Ovary (tissue), 9 donors: ENCODE measurements around the gene FBXL13. TPM values are rescaled to one million over a fixed set of nuclear protein-coding genes. Genes with fewer than 3 reads are reported as not detected.

Experiments
- DNase-seq, 5 donors: peaks; one replicate each; pipeline ENCODE4 v3.0.0-alpha.2; 2019 to 2020
- H3K27ac ChIP-seq, 2 donors: fragments of 200-600 bp; one replicate each; pipeline versions ENCODE4 v1.5.1 to v1.8.0; 2019 to 2022
- H3K27me3 ChIP-seq: fragments of 200-600 bp; one replicate; pipeline ENCODE4 v1.8.0; 2022
- H3K36me3 ChIP-seq: fragments of 200-600 bp; sonication (generic); one replicate; pipeline ENCODE4 v1.5.1; 2019
- H3K4me1 ChIP-seq: one replicate; pipeline ENCODE4 v1.8.1; 2013; ENCODE audit warnings: mild to moderate bottlenecking, moderate library complexity; ENCODE audit not compliant: insufficient read depth
- H3K4me3 ChIP-seq: fragments of 200-600 bp; sonication (generic); one replicate; pipeline ENCODE4 v1.5.1; 2017
- H3K9me3 ChIP-seq, 2 donors: fragments of 200-600 bp in 1 of 2; sonication (generic) in 1 of 2; one replicate each; pipeline versions ENCODE4 v1.5.1 to v1.8.1; 2013 to 2019; ENCODE audit warnings: mild to moderate bottlenecking in 1 of 2, moderate library complexity in 1 of 2
- EP300 ChIP-seq: sonication (generic); formaldehyde crosslinking; IDR thresholded peaks from one replicate; pipeline ENCODE4 v1.6.1; 2017; ENCODE audit warnings: antibody characterized with exemption
- POLR2A ChIP-seq: fragments of 450-650 bp; IDR thresholded peaks from one replicate; pipeline ENCODE4 v1.6.1; 2017; ENCODE audit warnings: antibody characterized with exemption, mild to moderate bottlenecking, moderate library complexity
- WGBS, 3 donors: extraction: QIAGEN DNeasy Blood & Tissue Kit in 1 of 3; methylation state at CpG; one replicate each; pipeline versions ENCODE4 v1.1.5 to v1.1.7; 2013 to 2017; 5-methylcytosine and 5-hydroxymethylcytosine counted together
- intact Hi-C, 4 donors: fragments of 100-400 bp; cut with DNase I; formaldehyde crosslinking; loops; one replicate each; pipeline versions ENCODE4 v1.11.0 to v1.15.1; 2022 to 2023
- polyA plus RNA-seq, 2 donors: library from polyadenylated mRNA; stranded (reverse); fragments of 200-250 nt in 1 of 2; fragments of 350-450 nt in 1 of 2; fragmentation: Illumina TruSeq in 1 of 2; extraction: RNeasy Lipid Tissue Mini Kit (QIAGEN cat#74804) in 1 of 2; gene quantifications; one replicate each; pipeline ENCODE4 v1.2.3, GENCODE V29; 2013 to 2014
- total RNA-seq, 7 donors: library from RNA; depleted of rRNA in 2 of 7; stranded (reverse); fragments of >200 nt in 2 of 7; fragmentation: NEBNext Ultra II Directional in 3 of 7; extraction: Animal tissue kit (Norgen Biotek cat#: 25700) in 3 of 7; gene quantifications; one replicate each; pipeline versions ENCODE4 v1.1.0 to v1.2.4, GENCODE V29; 2016 to 2023
- TF ChIP-seq, protein P1 (sequence below), 3 donors: fragments of 450-650 bp in 2 of 3; fragments of 200-600 bp in 1 of 3; IDR thresholded peaks; one replicate each; pipeline versions ENCODE4 v1.5.1 to v1.8.0; 2016 to 2022; ENCODE audit warnings: antibody characterized with exemption in 3 of 3, mild to moderate bottlenecking in 1 of 3
- donor health status: DM: no; HTN: no; CAD: no; lungs with moderate emphysema.
- donor health status: DM: no; HTN: no; CAD: no.
- donor health status: Bipolar disorder and iron deficiency.
- donor health status: DM: yes; HTN: yes; CAD: no.
- donor health status: DM: no; HTN: no; CAD: no.
- donor health status: DM: yes; HTN: yes; CAD: no.

Gene FBXL13
- total and polyA plus RNA-seq, 9 donors, result 1.1 to 13.3 (median 6.0) TPM

DNA sequence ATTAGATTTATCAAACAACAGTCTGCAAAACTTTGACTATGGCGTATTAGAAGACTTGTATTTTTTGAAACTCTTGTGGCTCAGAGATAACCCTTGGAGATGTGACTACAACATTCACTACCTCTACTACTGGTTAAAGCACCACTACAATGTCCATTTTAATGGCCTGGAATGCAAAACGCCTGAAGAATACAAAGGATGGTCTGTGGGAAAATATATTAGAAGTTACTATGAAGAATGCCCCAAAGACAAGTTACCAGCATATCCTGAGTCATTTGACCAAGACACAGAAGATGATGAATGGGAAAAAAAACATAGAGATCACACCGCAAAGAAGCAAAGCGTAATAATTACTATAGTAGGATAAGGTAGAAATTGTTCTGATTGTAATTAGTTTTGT lies 130.4 kb downstream of the FBXL13 start:
- H3K36me3 ChIP-seq, result no peaks in the 10 kb centered on the region
- H3K4me1 ChIP-seq, result peaks cover 8% of the 10 kb centered on the region
- H3K9me3 ChIP-seq, result no peaks in the 10 kb centered on the region
- WGBS, 3 donors, result 96 to 97% (median 97%) methylated on average over 4 of the region's 4 CpGs
- H3K4me3 ChIP-seq, result no peak overlapping the region
- TF ChIP-seq, protein P1, sequence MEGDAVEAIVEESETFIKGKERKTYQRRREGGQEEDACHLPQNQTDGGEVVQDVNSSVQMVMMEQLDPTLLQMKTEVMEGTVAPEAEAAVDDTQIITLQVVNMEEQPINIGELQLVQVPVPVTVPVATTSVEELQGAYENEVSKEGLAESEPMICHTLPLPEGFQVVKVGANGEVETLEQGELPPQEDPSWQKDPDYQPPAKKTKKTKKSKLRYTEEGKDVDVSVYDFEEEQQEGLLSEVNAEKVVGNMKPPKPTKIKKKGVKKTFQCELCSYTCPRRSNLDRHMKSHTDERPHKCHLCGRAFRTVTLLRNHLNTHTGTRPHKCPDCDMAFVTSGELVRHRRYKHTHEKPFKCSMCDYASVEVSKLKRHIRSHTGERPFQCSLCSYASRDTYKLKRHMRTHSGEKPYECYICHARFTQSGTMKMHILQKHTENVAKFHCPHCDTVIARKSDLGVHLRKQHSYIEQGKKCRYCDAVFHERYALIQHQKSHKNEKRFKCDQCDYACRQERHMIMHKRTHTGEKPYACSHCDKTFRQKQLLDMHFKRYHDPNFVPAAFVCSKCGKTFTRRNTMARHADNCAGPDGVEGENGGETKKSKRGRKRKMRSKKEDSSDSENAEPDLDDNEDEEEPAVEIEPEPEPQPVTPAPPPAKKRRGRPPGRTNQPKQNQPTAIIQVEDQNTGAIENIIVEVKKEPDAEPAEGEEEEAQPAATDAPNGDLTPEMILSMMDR (IDR thresholded peaks at IDR 0.05), result no peak
- TF ChIP-seq POLR2A (no peak), EP300 (no peak)
- DNase-seq, result no peak
- H3K27ac ChIP-seq, result no peak overlapping the region
- intact Hi-C loops, result no loop called here
- no peaks in the 10 kb centered on the region for H3K27me3 ChIP-seq

DNA sequence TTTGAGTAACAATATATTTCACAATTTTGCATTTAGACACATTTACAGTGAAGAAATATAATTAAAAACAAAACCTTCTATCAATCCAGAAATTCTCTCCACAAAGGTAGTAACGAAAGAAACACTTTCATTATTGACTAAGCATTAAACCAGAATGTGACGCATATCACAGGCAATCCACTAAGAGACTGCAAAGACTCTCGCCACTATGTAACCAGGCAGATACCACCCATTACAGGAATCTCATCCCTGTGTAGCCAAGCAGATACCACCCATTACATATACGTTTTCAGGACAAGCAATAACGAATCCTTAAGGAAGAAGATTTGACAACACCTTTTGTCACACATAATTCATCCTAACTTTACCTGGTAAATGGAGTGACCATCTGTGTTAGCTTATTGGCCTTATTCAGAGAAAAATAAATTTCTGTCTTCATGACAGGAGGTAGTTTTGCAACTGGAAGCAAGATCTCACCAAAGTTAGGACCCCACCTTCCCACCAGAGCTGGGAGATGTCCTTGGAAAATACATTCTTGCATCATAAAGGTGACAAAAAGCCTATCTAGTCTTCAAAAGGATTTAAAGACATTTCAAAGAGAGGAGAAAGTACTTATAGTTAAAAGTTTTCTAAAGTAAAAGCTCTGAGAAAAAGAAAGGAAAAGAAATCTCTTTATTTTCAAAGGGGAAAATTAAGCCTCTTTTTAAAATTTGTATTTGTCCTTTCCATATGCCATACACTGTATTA lies 131.0 kb downstream of the FBXL13 start:
- H3K36me3 ChIP-seq, result no peaks in the 10 kb centered on the region
- H3K9me3 ChIP-seq, result no peaks in the 10 kb centered on the region
- TF ChIP-seq POLR2A (no peak), EP300 (no peak)
- TF ChIP-seq, protein P1 (IDR thresholded peaks at IDR 0.05), result no peak
- 55 to 68% (median 59%) methylated on average over 5 of the region's 5 CpGs for WGBS, 3 donors
- peaks cover 13% of the 10 kb centered on the region for H3K4me1 ChIP-seq
- no peaks in the 10 kb centered on the region for H3K27me3 ChIP-seq
- peak overlapping the region in 1 of 2 donors; percentile 52 for H3K27ac ChIP-seq
- no peak for DNase-seq
- H3K4me3 ChIP-seq, result no peak overlapping the region
- intact Hi-C loops, result no loop called here

DNA sequence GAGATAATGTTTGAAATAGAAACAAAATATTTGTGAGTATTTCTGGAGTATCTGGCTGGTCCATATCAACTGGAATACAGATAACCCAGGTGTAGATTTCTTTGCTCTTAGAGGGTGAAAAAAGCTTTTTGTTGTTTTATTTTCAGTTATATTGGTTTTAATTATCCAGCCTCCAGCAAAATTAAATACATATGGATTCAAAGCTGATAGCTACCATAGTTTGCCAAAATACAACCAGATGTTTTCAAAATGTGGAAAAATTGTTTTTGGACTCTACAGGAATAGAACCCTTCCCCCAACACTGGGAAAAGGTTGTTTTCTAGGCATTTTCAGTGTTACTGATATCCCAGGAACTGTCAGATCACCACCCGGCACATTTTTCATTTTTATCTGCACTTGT lies 131.7 kb downstream of the FBXL13 start:
- no peak for DNase-seq
- WGBS, 3 donors, result 6 to 16% (median 10%) methylated on average over 1 of the region's 1 CpG
- Histone ChIP-seq H3K27ac (peak overlapping the region; percentile 18 to 52), H3K27me3 (no peaks in the 10 kb centered on the region), H3K4me1 (peaks cover 13% of the 10 kb centered on the region), H3K36me3 (no peaks in the 10 kb centered on the region), H3K9me3 (no peaks in the 10 kb centered on the region), H3K4me3 (no peak overlapping the region)
- intact Hi-C loops, result no loop called here
- TF ChIP-seq, protein P1 (IDR thresholded peaks at IDR 0.05), result no peak
- TF ChIP-seq EP300 (no peak), POLR2A (no peak)

DNA sequence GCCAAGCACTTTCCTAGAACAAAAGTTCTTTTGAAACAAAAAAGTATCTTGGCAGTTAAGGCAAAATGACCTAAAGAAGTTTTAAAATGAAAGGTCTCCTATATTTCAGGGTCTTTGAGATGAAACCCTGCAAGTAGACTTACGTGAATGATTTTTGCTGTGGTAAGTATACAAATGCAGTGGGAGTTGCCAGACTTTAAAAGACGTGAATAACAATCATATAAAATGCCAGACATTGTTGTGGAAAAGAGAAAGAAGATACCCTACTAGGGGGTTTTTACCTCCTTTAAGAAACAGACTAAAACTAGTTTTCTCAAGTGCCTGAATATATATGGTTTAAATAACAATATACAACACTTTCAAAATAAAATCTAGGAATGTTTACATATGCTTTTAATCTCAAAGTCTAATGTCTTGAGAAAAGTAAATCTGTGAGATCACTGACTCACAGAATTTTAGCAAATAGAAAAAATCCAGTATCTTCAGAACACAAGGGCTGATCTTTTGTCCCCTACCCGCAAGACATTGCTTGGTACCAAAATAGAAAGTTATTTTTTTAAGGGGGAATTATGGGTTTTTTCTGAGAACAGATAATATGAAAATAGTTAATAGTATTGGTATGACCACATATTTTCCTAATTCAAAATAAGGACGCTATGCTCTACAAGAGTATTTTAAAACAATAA lies 132.3 kb downstream of the FBXL13 start:
- H3K4me1 ChIP-seq, result peaks cover 13% of the 10 kb centered on the region
- TF ChIP-seq EP300 (no peak), POLR2A (no peak)
- TF ChIP-seq, protein P1 (IDR thresholded peaks at IDR 0.05), result no peak
- H3K27me3 ChIP-seq, result no peaks in the 10 kb centered on the region
- intact Hi-C loops, result no loop called here
- no peak for DNase-seq
- WGBS, 3 donors, result 10 to 17% (median 14%) methylated on average over 4 of the region's 4 CpGs
- H3K36me3 ChIP-seq, result no peaks in the 10 kb centered on the region
- no peak overlapping the region for H3K4me3 ChIP-seq
- peak overlapping the region; percentile 18 to 52 for H3K27ac ChIP-seq
- H3K9me3 ChIP-seq, result no peaks in the 10 kb centered on the region
